K562 (cell line): ENCODE data around the gene EZH1. TPM values are rescaled to one million over a fixed set of nuclear protein-coding genes. Genes with fewer than 3 reads are reported as not detected.

Experiments
- DDX20 ChIP-seq: fragments of 450-650 bp; IDR thresholded peaks from 2 replicates; pipeline ENCODE4 v1.6.1; 2016; ENCODE audit warnings: missing genetic modification characterization, low read depth, mild to moderate bottlenecking, missing compliant biosample characterization, moderate library complexity
- EZH2 ChIP-seq: IDR thresholded peaks from 2 replicates; pipeline ENCODE4 v1.6.1; 2012; ENCODE audit warnings: low read depth, mild to moderate bottlenecking, inconsistent platforms, low read length, borderline replicate concordance
- GABPA ChIP-seq: fragments of 200-800 bp; sonication (Bioruptor generic); conservative IDR thresholded peaks from 2 replicates; pipeline ENCODE4 v1.6.1; 2016; ENCODE audit warnings: low read depth, missing genetic modification characterization, missing compliant biosample characterization
- GTF2A2 ChIP-seq: IDR thresholded peaks from 2 replicates; pipeline ENCODE4 v1.6.1; 2016; ENCODE audit warnings: mild to moderate bottlenecking, missing genetic modification characterization, missing compliant biosample characterization
- HINFP ChIP-seq: fragments of 450-650 bp; conservative IDR thresholded peaks from 2 replicates; pipeline ENCODE4 v1.6.1; 2016; ENCODE audit warnings: missing genetic modification characterization, low read depth, mild to moderate bottlenecking, control low read depth, missing compliant biosample characterization
- KHSRP ChIP-seq: fragments of 450-650 bp; IDR thresholded peaks from 2 replicates; pipeline ENCODE4 v1.6.1; 2017
- KLF6 ChIP-seq: fragments of 250-450 bp; sonication (Bioruptor Pico); IDR thresholded peaks from 2 replicates; pipeline ENCODE4 v1.4.0; 2020; ENCODE audit warnings: mild to moderate bottlenecking, moderate library complexity, borderline replicate concordance
- MTF1 ChIP-seq: fragments of 250-450 bp; sonication (Bioruptor Pico); IDR thresholded peaks from 2 replicates; pipeline ENCODE4 v1.9.0; 2021; ENCODE audit warnings: moderate library complexity, mild to moderate bottlenecking, inconsistent platforms, borderline replicate concordance
- NFIX ChIP-seq: fragments of 250-450 bp; sonication (Bioruptor Pico); IDR thresholded peaks from 2 replicates; pipeline ENCODE4 v1.4.0; 2020; ENCODE audit warnings: low read depth, mild to moderate bottlenecking, moderate library complexity
- PHF20 ChIP-seq: fragments of 450-650 bp; IDR thresholded peaks from 2 replicates; pipeline ENCODE4 v1.6.1; 2018; ENCODE audit not compliant: partially characterized antibody
- RAD21 ChIP-seq, 2 experiments: fragments of 250-450 bp in 1 of 2; fragments of 450-650 bp in 1 of 2; sonication (Bioruptor Pico) in 1 of 2; formaldehyde crosslinking in 1 of 2; IDR thresholded peaks in 1 of 2; conservative IDR thresholded peaks in 1 of 2; 2 replicates each; pipeline versions ENCODE4 v1.4.0 to v1.8.0; 2020 to 2022; ENCODE audit warnings: mild to moderate bottlenecking in 2 of 2, moderate library complexity in 1 of 2
- RNF2 ChIP-seq: sonication (generic); IDR thresholded peaks from 2 replicates; pipeline ENCODE4 v1.6.1; 2016
- RUNX1 ChIP-seq: sonication (generic); IDR thresholded peaks from 2 replicates; pipeline ENCODE4 v1.6.1; 2016; ENCODE audit warnings: antibody characterized with exemption, low read depth
- SMARCE1 ChIP-seq: fragments of 450-650 bp; IDR thresholded peaks from 2 replicates; pipeline ENCODE4 v1.7.1; 2016; ENCODE audit warnings: mild to moderate bottlenecking
- TAF7 ChIP-seq: fragments of 450-650 bp; IDR thresholded peaks from 2 replicates; pipeline ENCODE4 v1.6.1; 2016; ENCODE audit warnings: missing genetic modification characterization, missing compliant biosample characterization
- XRCC4 ChIP-seq: IDR thresholded peaks from one replicate; pipeline ENCODE4 v1.6.1; 2011; ENCODE audit not compliant: insufficient read depth, insufficient read length; ENCODE audit errors: extremely low read depth
- ZBTB1 ChIP-seq: sonication (generic); formaldehyde crosslinking; IDR thresholded peaks from 2 replicates; pipeline ENCODE4 v1.8.1; 2023; ENCODE audit warnings: missing genetic modification reagents, low read depth, mild to moderate bottlenecking, borderline replicate concordance
- ZBTB11 ChIP-seq, 3 experiments: fragments of 200-800 bp in 1 of 3; fragments of 250-450 bp in 1 of 3; fragments of 450-650 bp in 1 of 3; sonication (Bioruptor Pico) in 1 of 3; sonication (Bioruptor generic) in 1 of 3; formaldehyde crosslinking in 1 of 3; IDR thresholded peaks; 2 replicates each; pipeline versions ENCODE4 v1.6.1 to v1.8.0; 2016 to 2022; ENCODE audit warnings: mild to moderate bottlenecking in 2 of 3, missing genetic modification characterization in 2 of 3, missing compliant biosample characterization in 1 of 3, moderate library complexity in 1 of 3
- ZBTB26 ChIP-seq: fragments of 450-650 bp; formaldehyde crosslinking; IDR thresholded peaks from 2 replicates; pipeline ENCODE4 v1.4.0; 2022; ENCODE audit warnings: missing genetic modification characterization
- ZKSCAN1 ChIP-seq: fragments of 150-350 bp; IDR thresholded peaks from 2 replicates; pipeline ENCODE4 v1.6.1; 2016; ENCODE audit warnings: low read depth, low read length
- polyA plus RNA-seq, 8 experiments: library from polyadenylated mRNA; depleted of rRNA in 4 of 8; stranded (reverse) in 5 of 8; unstranded in 3 of 8; fragments of >200 nt; fragmentation: Nextera tagmentation in 2 of 8; fragmentation: Illumina TruSeq in 1 of 8; extraction: Ambion mirVana in 2 of 8; extraction: Trizol in 1 of 8; gene quantifications; 2 replicates each; pipeline versions ENCODE4 v1.2.1 to v1.2.3, GENCODE V29; 2011 to 2014; ENCODE audit warnings: inconsistent platforms in 1 of 8, missing spikeins in 1 of 8
- total RNA-seq, 7 experiments: library from RNA; depleted of rRNA in 6 of 7; stranded (reverse); fragments of >200 nt in 6 of 7; fragmentation: Illumina TruSeq in 2 of 7; extraction: Trizol in 2 of 7; gene quantifications; 2 replicates each; pipeline versions ENCODE4 v1.2.1 to v1.2.3, GENCODE V29; 2011 to 2021; ENCODE audit warnings: low replicate concordance in 1 of 7

Gene EZH1
- total and polyA plus RNA-seq, 9 of the 15 experiments (the other 6 are each of a cell fraction or from before 2014, with no cell fraction given) = 8.6 to 40.8 (median 22.9) TPM

- TF ChIP-seq EZH2 (peak; percentile 99), SMARCE1 (peak; percentile 100), RUNX1 (peak; percentile 98), ZBTB26 (CRISPR knock-in tag) (0 out of 2 replicates have a peak, but pooled peaks have one; percentile 11), KLF6 (CRISPR knock-in tag) (0 out of 2 replicates have a peak, but pooled peaks have one; percentile 27), GABPA (tag) (peak; percentile 55; the same call in 1 of the 2 replicates), KHSRP (peak; percentile 91), HINFP (tag) (no peak), NFIX (no peak), ZKSCAN1 (peak; percentile 87), XRCC4 (no peak), RAD21 (CRISPR knock-in tag; conservative IDR thresholded peaks at IDR 0.05 in 1 of 2, IDR thresholded peaks at IDR 0.05 in 1 of 2) (peak in 1 of 2 experiments; percentile 52; a peak in 2 of 4 replicates), ZBTB1 (CRISPR knock-in tag) (no peak), PHF20 (peak; percentile 52), GTF2A2 (tag) (no peak), TAF7 (tag) (no peak), DDX20 (no peak), RNF2 (peak; percentile 100), ZBTB11 (CRISPR knock-in tag; IDR thresholded peaks at IDR 0.05) (peak in 1 of 3 experiments; percentile 88; a peak in 2 of 6 replicates), MTF1 (CRISPR knock-in tag) (no peak)
Measured at GRCh38 chr17:42698736-42699414, 46.0 kb downstream of the EZH1 start (continued).
